ENCODE results near the gene CCDC142. TPM values are rescaled to one million over a fixed set of nuclear protein-coding genes. Genes with fewer than 3 reads are reported as not detected.
A peak's percentile ranks its signal among the peaks of the same experiment; 100 is the strongest.

Gene CCDC142
- total and polyA plus RNA-seq, 9 donors = 3.7 to 31.1 (median 21.7) TPM

DNA sequence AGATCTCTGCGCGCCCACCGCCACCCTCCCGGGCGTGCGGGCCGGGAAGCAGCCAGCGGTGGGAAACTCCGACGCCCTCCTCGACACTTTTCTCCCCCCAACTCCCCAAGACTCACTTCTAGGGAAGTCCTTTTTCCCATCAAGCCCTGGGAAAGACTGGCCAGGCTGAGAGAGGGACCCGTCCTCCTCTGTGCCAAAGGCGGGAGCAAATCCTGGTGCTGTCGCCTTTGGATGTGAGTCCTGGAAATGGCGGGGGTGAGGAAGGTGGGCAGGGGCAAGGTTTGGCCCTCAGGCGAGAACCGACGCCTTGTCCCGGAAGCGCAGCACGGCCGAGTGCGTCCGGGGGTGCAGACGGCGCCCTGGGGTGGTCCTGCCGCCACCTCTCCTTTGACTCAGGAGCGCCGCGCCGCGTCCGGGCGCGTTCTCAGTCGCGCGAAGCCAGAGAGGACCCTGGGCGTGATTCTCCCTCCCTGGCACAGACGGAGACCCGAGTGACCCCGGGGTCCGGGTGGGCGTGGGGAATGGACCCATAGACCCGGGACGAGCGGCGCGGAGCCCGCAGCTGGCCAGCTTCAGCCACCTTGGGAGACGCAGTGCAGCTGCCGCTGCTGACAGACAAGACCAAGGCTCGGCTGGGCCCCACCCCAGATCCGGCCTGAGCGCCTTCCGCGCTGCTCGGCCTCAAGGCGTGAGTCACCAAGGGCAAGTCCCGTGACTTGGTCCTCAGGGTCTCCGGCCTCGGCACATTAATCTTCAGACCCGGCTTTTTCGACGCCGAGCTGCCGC lies 20.1 kb upstream of the CCDC142 start:
- intact Hi-C loops (cut with DNase I) = loop anchor here in 1 of 4 donors (10.0 kb wide), 1 partner anchor 82 kb away; no protein-coding TSS in a partner anchor
- Histone ChIP-seq H3K27me3 (no peaks in the 10 kb centered on the region), H3K4me1 (ENCODE audit: insufficient read depth) (peaks cover 6% of the 10 kb centered on the region), H3K27ac (no peak overlapping the region), H3K9me3 (no peaks in the 10 kb centered on the region), H3K4me3 (peak overlapping the region; percentile 34), H3K36me3 (no peaks in the 10 kb centered on the region)
- 1 to 2% (median 2%) methylated on average over 67 of the region's 67 CpGs for WGBS, 3 donors
- TF ChIP-seq, protein P1, sequence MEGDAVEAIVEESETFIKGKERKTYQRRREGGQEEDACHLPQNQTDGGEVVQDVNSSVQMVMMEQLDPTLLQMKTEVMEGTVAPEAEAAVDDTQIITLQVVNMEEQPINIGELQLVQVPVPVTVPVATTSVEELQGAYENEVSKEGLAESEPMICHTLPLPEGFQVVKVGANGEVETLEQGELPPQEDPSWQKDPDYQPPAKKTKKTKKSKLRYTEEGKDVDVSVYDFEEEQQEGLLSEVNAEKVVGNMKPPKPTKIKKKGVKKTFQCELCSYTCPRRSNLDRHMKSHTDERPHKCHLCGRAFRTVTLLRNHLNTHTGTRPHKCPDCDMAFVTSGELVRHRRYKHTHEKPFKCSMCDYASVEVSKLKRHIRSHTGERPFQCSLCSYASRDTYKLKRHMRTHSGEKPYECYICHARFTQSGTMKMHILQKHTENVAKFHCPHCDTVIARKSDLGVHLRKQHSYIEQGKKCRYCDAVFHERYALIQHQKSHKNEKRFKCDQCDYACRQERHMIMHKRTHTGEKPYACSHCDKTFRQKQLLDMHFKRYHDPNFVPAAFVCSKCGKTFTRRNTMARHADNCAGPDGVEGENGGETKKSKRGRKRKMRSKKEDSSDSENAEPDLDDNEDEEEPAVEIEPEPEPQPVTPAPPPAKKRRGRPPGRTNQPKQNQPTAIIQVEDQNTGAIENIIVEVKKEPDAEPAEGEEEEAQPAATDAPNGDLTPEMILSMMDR (IDR thresholded peaks at IDR 0.05) = no peak
- TF ChIP-seq EP300 (IDR thresholded peaks at IDR 0.05) (no peak), POLR2A (IDR thresholded peaks at IDR 0.05) (no peak)
- peak in 4 of 5 donors; percentile 54 to 68 (median 66) for DNase-seq

GRCh38 chr2:74502147-74502719 lies 19.4 kb upstream of the CCDC142 start:
- no peak for DNase-seq
- intact Hi-C loops (cut with DNase I) = loop anchor here in 1 of 4 donors (10.0 kb wide), 1 partner anchor 83 kb away; no protein-coding TSS in a partner anchor
- H3K9me3 ChIP-seq = no peaks in the 10 kb centered on the region
- peaks cover 6% of the 10 kb centered on the region for H3K4me1 ChIP-seq (ENCODE audit: insufficient read depth)
- no peaks in the 10 kb centered on the region for H3K27me3 ChIP-seq
- H3K36me3 ChIP-seq = no peaks in the 10 kb centered on the region
- no peak overlapping the region for H3K27ac ChIP-seq
- WGBS, 3 donors = 18 to 24% (median 23%) methylated on average over 32 of the region's 32 CpGs
- TF ChIP-seq, protein P1 (IDR thresholded peaks at IDR 0.05) = no peak
- TF ChIP-seq EP300 (IDR thresholded peaks at IDR 0.05) = no peak
- no peak for TF ChIP-seq POLR2A (IDR thresholded peaks at IDR 0.05)
- peak overlapping the region; percentile 34 for H3K4me3 ChIP-seq

- no peaks in the 10 kb centered on the region for H3K27me3 ChIP-seq
Observed at GRCh38 chr2:74501335-74502071, 18.7 kb upstream of the CCDC142 start.

GRCh38 chr2:74500578-74500946 lies 17.8 kb upstream of the CCDC142 start:
- no peaks in the 10 kb centered on the region for H3K36me3 ChIP-seq
- no peak for DNase-seq
- TF ChIP-seq, protein P1 (IDR thresholded peaks at IDR 0.05) = no peak
- TF ChIP-seq POLR2A (IDR thresholded peaks at IDR 0.05) (no peak), EP300 (IDR thresholded peaks at IDR 0.05) (no peak)
- H3K27me3 ChIP-seq = no peaks in the 10 kb centered on the region
- intact Hi-C loops (cut with DNase I) = loop anchor here in 1 of 4 donors (10.0 kb wide), 1 partner anchor 84 kb away; no protein-coding TSS in a partner anchor
- peaks cover 2% of the 10 kb centered on the region for H3K4me1 ChIP-seq (ENCODE audit: insufficient read depth)
- H3K27ac ChIP-seq = no peak overlapping the region
- no peaks in the 10 kb centered on the region for H3K9me3 ChIP-seq
- no peak overlapping the region for H3K4me3 ChIP-seq

More at GRCh38 chr2:74501335-74502071, 18.7 kb upstream of the CCDC142 start:
- Histone ChIP-seq H3K36me3 (no peaks in the 10 kb centered on the region), H3K4me3 (no peak overlapping the region), H3K27ac (no peak overlapping the region), H3K9me3 (no peaks in the 10 kb centered on the region), H3K4me1 (ENCODE audit: insufficient read depth) (peaks cover 2% of the 10 kb centered on the region)
- WGBS, 3 donors = 76 to 79% (median 78%) methylated on average over 18 of the region's 18 CpGs
- TF ChIP-seq, protein P1 (IDR thresholded peaks at IDR 0.05) = no peak
- TF ChIP-seq POLR2A (IDR thresholded peaks at IDR 0.05) = no peak
- no peak for TF ChIP-seq EP300 (IDR thresholded peaks at IDR 0.05)
- intact Hi-C loops (cut with DNase I) = loop anchor here in 1 of 4 donors (10.0 kb wide), 1 partner anchor 83 kb away; no protein-coding TSS in a partner anchor
- DNase-seq = no peak
